Measurements from ENCODE around the gene AFG1L.
"Not testable (repeated sequence)": the region's sequence is repeated elsewhere in the genome, so short reads cannot be mapped to it uniquely, and the experiment has no call there.

Gene AFG1L

DNA sequence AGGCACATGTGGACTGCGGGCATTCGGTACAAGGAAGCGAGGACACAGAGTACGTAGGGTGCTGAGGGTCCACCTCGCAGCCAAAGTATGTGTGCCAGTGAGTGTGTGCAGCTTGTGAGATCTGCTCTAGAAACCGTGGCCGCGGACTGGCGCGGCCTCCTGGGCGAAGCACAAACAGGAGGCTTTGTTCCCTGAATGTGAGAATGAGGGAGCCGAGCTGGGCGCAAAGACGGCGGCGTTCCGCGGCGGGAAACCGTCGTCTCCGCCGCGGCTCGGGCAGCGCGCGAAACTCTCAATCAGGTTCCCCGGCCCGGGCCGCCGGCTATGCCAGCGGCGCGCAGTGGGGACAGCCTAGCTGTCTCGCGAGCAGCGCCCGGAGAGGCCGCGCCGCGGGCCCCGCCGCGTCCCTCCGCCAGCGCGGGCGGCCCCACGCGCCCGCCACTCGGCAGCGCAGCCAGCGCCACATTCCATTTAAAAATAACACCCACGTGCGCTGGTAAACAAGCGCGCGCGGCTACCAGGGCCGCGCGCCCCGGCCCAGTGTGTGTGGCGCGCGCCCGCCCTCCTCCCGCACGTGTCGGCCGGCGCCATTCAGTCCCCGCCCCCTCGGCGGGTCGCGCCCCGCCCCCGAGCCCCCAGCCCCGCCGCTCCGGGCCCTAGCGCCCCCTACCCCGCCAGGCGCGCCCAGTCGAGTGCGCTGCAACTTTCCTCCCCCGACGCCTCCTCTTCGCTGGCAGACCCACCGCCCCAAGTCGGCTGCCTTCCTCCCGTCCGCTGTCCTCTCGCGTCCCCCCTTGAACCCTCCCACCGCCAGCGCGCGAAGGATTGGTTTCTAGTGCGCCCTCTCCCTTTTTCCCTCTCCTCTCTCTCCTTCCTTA is 262.9 kb downstream of the AFG1L start:
- FAIRE-seq, result peak; percentile 62
- TF ChIP-seq TAF1 (IDR thresholded peaks at IDR 0.05; ENCODE audit: borderline replicate concordance, low read depth, low read length) (no peak), POLR2A (IDR thresholded peaks at IDR 0.05; ENCODE audit: low read depth, low read length) (no peak), POLR2AphosphoS5 (IDR thresholded peaks at IDR 0.05; ENCODE audit: low read depth, low read length) (no peak)
- peak; percentile 48 for DNase-seq (ENCODE audit: insufficient read length)

DNA sequence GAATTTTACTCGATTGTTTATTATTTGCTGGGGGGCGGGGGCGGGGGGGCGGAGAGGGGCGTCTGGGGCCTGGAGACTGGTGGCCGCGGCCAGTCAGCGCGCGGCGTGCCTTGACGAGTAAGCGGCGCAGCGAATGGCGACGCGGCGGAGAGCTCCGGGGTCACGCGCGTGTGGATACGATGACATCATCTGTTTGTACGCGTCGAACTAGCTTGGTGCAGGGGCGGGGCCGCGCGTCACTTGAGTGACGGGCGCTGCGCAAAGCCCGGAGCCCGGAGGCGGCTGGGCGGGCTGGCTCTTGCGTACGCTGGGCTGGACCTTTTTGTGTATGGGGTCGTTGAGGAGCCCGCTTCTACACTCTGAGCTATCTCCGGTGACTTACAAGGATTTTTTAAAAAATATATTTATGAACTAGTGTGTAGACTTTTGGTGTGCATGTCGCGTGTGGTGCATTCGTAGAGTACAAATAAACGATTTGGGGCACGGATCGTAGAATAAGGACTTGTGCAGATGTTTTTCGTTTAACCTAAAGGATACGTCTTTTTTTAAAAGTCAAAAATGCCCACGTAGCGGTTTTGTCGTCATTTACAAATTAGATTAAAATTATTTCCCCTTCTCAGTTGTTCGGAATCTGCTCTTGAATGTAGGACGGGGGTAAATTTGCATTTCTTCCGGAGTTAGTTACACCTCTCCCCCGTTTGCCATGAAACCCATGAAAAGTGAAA is 263.7 kb downstream of the AFG1L start:
- peak; percentile 34; the same call in 1 of the 2 replicates for TF ChIP-seq TAF1 (IDR thresholded peaks at IDR 0.05; ENCODE audit: borderline replicate concordance, low read depth, low read length)
- TF ChIP-seq POLR2AphosphoS5 (IDR thresholded peaks at IDR 0.05; ENCODE audit: low read depth, low read length), result no peak
- TF ChIP-seq POLR2A (IDR thresholded peaks at IDR 0.05; ENCODE audit: low read depth, low read length), result no peak
- FAIRE-seq, result peak; percentile 99
- DNase-seq (ENCODE audit: insufficient read length), result peak; percentile 62

DNA sequence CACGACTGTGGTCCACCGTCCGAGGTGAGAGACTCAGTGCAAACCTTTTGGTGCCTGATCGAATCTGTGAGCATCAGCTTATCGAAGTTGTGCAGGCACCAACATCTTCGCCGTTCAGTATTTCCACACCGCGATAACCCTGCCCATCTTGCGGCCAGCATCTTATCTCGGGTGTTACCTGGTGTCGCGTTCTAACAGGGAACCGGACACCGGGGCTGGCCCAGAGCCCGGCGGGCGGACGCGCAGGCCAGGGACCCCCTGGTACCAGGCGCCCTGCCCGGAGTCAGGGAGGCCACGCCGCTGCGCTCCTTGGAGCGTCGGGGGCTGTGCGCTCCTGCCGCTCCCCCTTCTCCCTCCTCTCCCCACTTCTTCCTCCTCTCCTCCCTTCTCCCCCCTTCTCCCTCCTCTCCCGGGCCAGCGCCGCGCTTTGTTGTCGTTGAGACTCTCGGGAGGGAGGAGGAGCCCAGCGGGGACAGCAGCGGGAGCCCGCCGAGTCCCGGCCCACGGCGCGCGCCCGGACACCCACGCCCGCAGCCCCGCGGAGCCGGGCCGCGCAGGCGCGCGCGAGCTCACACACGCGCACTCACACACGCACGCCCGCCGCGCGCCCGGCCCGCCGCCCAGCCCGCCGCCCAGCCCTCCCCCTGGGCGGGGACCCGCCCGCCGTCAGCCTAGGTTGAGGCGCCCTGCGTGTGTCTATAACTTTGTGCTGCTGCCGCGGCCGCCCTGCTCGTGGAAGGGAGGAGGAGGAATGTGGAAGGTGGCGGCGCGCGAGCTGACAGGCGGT is 264.4 kb downstream of the AFG1L start:
- TF ChIP-seq POLR2A (IDR thresholded peaks at IDR 0.05; ENCODE audit: low read depth, low read length) (peak; percentile 75; the same call in 1 of the 2 replicates), POLR2AphosphoS5 (IDR thresholded peaks at IDR 0.05; ENCODE audit: low read depth, low read length) (peak; percentile 63), TAF1 (IDR thresholded peaks at IDR 0.05; ENCODE audit: borderline replicate concordance, low read depth, low read length) (no peak)
- peak; percentile 66 for DNase-seq (ENCODE audit: insufficient read length)
- peak; percentile 92 for FAIRE-seq

- no peak for DNase-seq (ENCODE audit: insufficient read length)
- peak; percentile 24 for FAIRE-seq
Observed at GRCh38 chr6:108559884-108560462, 265.1 kb downstream of the AFG1L start.

DNA sequence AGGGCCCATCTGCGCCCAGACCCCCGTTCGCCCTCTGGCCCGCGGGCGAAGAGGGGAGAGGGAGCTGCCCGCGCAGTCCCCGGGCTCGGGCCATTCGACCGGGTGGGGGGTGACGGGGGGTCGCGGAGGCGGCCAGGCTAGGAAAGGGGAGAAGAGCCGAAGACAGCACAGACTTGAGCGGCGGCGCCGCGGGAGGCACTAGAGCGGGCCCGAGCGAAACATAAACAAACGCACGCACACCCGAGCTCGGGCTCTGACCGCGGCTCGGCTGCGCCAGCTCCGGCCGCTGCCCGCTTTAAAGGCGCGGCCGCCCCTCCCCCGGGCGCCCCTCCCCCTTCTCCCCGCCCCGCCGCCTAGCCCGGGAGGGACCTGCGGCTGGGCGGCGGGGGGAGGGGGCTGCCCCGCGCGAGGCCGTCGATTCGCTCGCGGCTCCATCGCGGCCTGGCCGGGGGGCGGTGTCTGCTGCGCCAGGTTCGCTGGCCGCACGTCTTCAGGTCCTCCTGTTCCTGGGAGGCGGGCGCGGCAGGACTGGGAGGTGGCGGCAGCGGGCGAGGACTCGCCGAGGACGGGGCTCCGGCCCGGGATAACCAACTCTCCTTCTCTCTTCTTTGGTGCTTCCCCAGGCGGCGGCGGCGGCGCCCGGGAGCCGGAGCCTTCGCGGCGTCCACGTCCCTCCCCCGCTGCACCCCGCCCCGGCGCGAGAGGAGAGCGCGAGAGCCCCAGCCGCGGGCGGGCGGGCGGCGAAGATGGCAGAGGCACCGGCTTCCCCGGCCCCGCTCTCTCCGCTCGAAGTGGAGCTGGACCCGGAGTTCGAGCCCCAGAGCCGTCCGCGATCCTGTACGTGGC is 265.8 kb downstream of the AFG1L start, which contains the start of gene FOXO3:
Gene FOXO3 (plus strand): TSS at position 455 of the 846 bp plus-strand sequence. CDS start 292 bp downstream, at position 747.
- peak; percentile 93 for FAIRE-seq
- peak; percentile 55; the same call in 1 of the 2 replicates for TF ChIP-seq TAF1 (IDR thresholded peaks at IDR 0.05; ENCODE audit: borderline replicate concordance, low read depth, low read length)
- TF ChIP-seq POLR2A (IDR thresholded peaks at IDR 0.05; ENCODE audit: low read depth, low read length), result peak; percentile 78
- peak; percentile 79; the same call in 1 of the 2 replicates for TF ChIP-seq POLR2AphosphoS5 (IDR thresholded peaks at IDR 0.05; ENCODE audit: low read depth, low read length)
- peak; percentile 63 for DNase-seq (ENCODE audit: insufficient read length)

More at GRCh38 chr6:108559884-108560462, 265.1 kb downstream of the AFG1L start:
- no peak for TF ChIP-seq POLR2AphosphoS5 (IDR thresholded peaks at IDR 0.05; ENCODE audit: low read depth, low read length)
- TF ChIP-seq POLR2A (IDR thresholded peaks at IDR 0.05; ENCODE audit: low read depth, low read length), result no peak; the same call in 1 of the 2 replicates
- TF ChIP-seq TAF1 (IDR thresholded peaks at IDR 0.05; ENCODE audit: borderline replicate concordance, low read depth, low read length), result no peak

DNA sequence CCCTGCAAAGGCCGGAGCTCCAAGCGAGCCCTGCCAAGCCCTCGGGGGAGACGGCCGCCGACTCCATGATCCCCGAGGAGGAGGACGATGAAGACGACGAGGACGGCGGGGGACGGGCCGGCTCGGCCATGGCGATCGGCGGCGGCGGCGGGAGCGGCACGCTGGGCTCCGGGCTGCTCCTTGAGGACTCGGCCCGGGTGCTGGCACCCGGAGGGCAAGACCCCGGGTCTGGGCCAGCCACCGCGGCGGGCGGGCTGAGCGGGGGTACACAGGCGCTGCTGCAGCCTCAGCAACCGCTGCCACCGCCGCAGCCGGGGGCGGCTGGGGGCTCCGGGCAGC is 266.4 kb downstream of the AFG1L start:
- FAIRE-seq, result not testable (repeated sequence)

GRCh38 chr6:108561742-108562502 is 267.1 kb downstream of the AFG1L start:
- DNase-seq (ENCODE audit: insufficient read length) (no peak), FAIRE-seq (no peak)
- no peak for TF ChIP-seq POLR2A (IDR thresholded peaks at IDR 0.05; ENCODE audit: low read depth, low read length)
- no peak for TF ChIP-seq TAF1 (IDR thresholded peaks at IDR 0.05; ENCODE audit: borderline replicate concordance, low read depth, low read length)
- TF ChIP-seq POLR2AphosphoS5 (IDR thresholded peaks at IDR 0.05; ENCODE audit: low read depth, low read length), result no peak

More for the DNA sequence above, 266.4 kb downstream of the AFG1L start:
- DNase-seq (ENCODE audit: insufficient read length), result not testable (repeated sequence)

- TF ChIP-seq POLR2A (IDR thresholded peaks at IDR 0.05; ENCODE audit: low read depth, low read length) (no peak), POLR2AphosphoS5 (IDR thresholded peaks at IDR 0.05; ENCODE audit: low read depth, low read length) (no peak), TAF1 (IDR thresholded peaks at IDR 0.05; ENCODE audit: borderline replicate concordance, low read depth, low read length) (no peak)
- DNase-seq (ENCODE audit: insufficient read length), result no peak
- no peak for FAIRE-seq
Observed at GRCh38 chr6:108562503-108562993, 267.7 kb downstream of the AFG1L start.

DNA sequence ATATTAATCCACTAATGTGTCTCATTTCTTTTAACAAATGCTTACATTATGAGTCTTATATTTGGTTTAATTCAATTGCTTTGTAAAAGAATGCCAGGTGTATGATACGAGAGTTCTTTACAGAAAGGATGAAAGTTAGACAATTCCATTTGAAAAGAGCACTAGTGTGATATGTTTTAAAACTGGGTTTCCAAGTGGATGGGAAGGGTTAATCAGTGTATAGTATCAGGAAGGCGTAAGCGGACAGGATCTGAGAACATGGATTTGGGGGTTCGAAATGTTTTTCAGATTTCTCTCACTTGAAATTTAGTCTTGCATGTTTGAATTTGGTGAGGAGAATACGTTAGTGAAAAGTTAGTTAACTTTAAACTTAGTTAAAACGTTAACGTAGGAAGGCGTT is 268.4 kb downstream of the AFG1L start:
- TF ChIP-seq TAF1 (IDR thresholded peaks at IDR 0.05; ENCODE audit: borderline replicate concordance, low read depth, low read length) (no peak), POLR2AphosphoS5 (IDR thresholded peaks at IDR 0.05; ENCODE audit: low read depth, low read length) (no peak), POLR2A (IDR thresholded peaks at IDR 0.05; ENCODE audit: low read depth, low read length) (no peak)
- FAIRE-seq, result peak; percentile 36

More for the DNA sequence above, 268.4 kb downstream of the AFG1L start:
- DNase-seq (ENCODE audit: insufficient read length), result no peak
